Loucy (cell line): Measurements from ENCODE around the gene RIMS1.

Experiments used
- H2AFZ ChIP-seq: fragments of 200-600 bp; sonication (generic); 2 replicates; pipeline ENCODE4 v1.6.0; 2016; ENCODE audit warnings: antibody characterized with exemption, mild to moderate bottlenecking, low read length, moderate library complexity
- H3F3A ChIP-seq: fragments of 200-600 bp; 2 replicates; pipeline ENCODE4 v1.6.0; 2016; ENCODE audit warnings: antibody characterized with exemption, low read depth, mild to moderate bottlenecking
- H3K27me3 ChIP-seq: fragments of 200-600 bp; sonication (generic); 2 replicates; pipeline ENCODE4 v1.6.1; 2014; ENCODE audit warnings: low read length, mild to moderate bottlenecking; ENCODE audit not compliant: insufficient read depth, poor library complexity, severe bottlenecking
- H3K36me3 ChIP-seq: fragments of 200-600 bp; sonication (generic); 2 replicates; pipeline ENCODE4 v1.6.1; 2016; ENCODE audit warnings: low read length; ENCODE audit not compliant: insufficient read depth
- H3K4me1 ChIP-seq: fragments of 200-600 bp; sonication (generic); 2 replicates; pipeline ENCODE4 v1.5.1; 2014; ENCODE audit warnings: low read length, mild to moderate bottlenecking; ENCODE audit not compliant: insufficient read depth, poor library complexity, severe bottlenecking
- H3K4me2 ChIP-seq: fragments of 200-600 bp; sonication (generic); 2 replicates; pipeline ENCODE4 v1.6.0; 2014; ENCODE audit warnings: antibody characterized with exemption, low read length, low read depth, mild to moderate bottlenecking; ENCODE audit not compliant: poor library complexity, severe bottlenecking
- H3K4me3 ChIP-seq: fragments of 200-600 bp; sonication (generic); 2 replicates; pipeline ENCODE4 v1.5.1; 2014; ENCODE audit warnings: low read length, mild to moderate bottlenecking, mixed read lengths; ENCODE audit not compliant: poor library complexity, severe bottlenecking
- H3K79me2 ChIP-seq: fragments of 200-600 bp; sonication (generic); 2 replicates; pipeline ENCODE4 v1.6.1; 2014; ENCODE audit warnings: low read length; ENCODE audit not compliant: insufficient read depth
- H3K9ac ChIP-seq: fragments of 200-600 bp; sonication (generic); 2 replicates; pipeline ENCODE4 v1.6.0; 2014; ENCODE audit warnings: mild to moderate bottlenecking, low read depth, low read length, moderate library complexity; ENCODE audit not compliant: poor library complexity, severe bottlenecking
- H3K9me2 ChIP-seq: fragments of 200-600 bp; sonication (generic); replicated peaks from 2 replicates; pipeline ENCODE4 v1.6.1; 2016; ENCODE audit warnings: low read depth, low read length, mixed read lengths
- H3K9me3 ChIP-seq: fragments of 200-600 bp; sonication (generic); 2 replicates; pipeline ENCODE4 v1.6.1; 2014; ENCODE audit warnings: mild to moderate bottlenecking, antibody characterized with exemption, low read length, low read depth; ENCODE audit not compliant: insufficient read depth
- H4K20me1 ChIP-seq: fragments of 200-600 bp; sonication (generic); 2 replicates; pipeline ENCODE4 v1.6.0; 2014; ENCODE audit warnings: antibody characterized with exemption, low read length, mild to moderate bottlenecking; ENCODE audit not compliant: insufficient read depth, poor library complexity, severe bottlenecking
- EZH2phosphoT487 ChIP-seq: fragments of 200-600 bp; IDR thresholded peaks from 2 replicates; pipeline ENCODE4 v1.6.1; 2018; ENCODE audit warnings: antibody characterized with exemption, mild to moderate bottlenecking, moderate library complexity, borderline replicate concordance
- TF ChIP-seq, protein P1 (sequence below): fragments of 200-600 bp; sonication (generic); conservative IDR thresholded peaks from 2 replicates; pipeline ENCODE4 v1.5.1; 2014; ENCODE audit warnings: mild to moderate bottlenecking, antibody characterized with exemption, low read length

Gene RIMS1

DNA sequence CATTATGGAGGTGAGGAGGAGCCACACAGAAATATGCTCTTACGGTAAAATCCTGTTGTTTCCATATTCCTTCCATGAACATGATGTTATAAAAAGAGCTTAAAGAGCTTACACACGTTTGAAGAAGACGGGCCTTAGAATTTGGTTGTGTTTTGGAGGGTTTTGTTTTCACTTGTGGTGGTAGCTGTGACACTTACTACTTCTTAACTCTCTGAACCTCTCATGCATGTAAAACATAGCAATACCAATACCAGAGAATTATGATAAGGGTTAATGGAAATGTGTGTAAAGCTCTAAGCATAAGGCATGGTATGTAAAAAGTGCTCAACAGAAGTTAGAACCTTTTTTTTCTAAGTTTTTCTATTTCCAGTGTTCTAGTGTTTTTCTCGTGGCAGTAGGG is 479.4 kb downstream of the RIMS1 start:
- Histone ChIP-seq H2AFZ (no peak overlapping the region), H3K79me2 (no peaks in the 10 kb centered on the region), H3K4me1 (no peaks in the 10 kb centered on the region), H4K20me1 (no peaks in the 10 kb centered on the region), H3K9ac (no peak overlapping the region), H3K36me3 (no peaks in the 10 kb centered on the region), H3K9me2 (no peaks in the 10 kb centered on the region; the same call in 1 of the 2 replicates), H3F3A (no peaks in the 10 kb centered on the region), H3K4me3 (no peak overlapping the region), H3K4me2 (no peak overlapping the region), H3K27me3 (no peaks in the 10 kb centered on the region), H3K9me3 (no peaks in the 10 kb centered on the region)
- no peak for TF ChIP-seq EZH2phosphoT487
- TF ChIP-seq, protein P1, sequence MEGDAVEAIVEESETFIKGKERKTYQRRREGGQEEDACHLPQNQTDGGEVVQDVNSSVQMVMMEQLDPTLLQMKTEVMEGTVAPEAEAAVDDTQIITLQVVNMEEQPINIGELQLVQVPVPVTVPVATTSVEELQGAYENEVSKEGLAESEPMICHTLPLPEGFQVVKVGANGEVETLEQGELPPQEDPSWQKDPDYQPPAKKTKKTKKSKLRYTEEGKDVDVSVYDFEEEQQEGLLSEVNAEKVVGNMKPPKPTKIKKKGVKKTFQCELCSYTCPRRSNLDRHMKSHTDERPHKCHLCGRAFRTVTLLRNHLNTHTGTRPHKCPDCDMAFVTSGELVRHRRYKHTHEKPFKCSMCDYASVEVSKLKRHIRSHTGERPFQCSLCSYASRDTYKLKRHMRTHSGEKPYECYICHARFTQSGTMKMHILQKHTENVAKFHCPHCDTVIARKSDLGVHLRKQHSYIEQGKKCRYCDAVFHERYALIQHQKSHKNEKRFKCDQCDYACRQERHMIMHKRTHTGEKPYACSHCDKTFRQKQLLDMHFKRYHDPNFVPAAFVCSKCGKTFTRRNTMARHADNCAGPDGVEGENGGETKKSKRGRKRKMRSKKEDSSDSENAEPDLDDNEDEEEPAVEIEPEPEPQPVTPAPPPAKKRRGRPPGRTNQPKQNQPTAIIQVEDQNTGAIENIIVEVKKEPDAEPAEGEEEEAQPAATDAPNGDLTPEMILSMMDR, result no peak

DNA sequence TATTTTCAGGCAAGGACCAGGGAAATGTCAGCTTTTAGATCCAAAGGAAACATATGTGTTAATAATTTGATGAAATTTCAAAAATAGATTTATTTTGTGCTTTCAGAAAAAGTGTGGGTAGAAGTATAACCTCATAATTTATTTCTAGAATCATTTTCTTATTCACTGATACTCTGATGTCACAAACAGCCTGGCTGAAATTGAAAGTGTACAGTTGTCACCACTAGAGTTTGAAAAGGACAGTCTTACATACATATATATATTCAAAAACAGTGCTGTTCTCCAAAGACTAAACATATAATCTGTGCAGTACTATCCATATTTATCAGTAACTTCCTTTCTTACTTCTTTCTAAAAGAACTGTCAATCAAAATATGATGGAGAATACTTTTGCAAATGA is 481.1 kb downstream of the RIMS1 start:
- Histone ChIP-seq H3K9me2 (no peaks in the 10 kb centered on the region; the same call in 1 of the 2 replicates), H3K36me3 (no peaks in the 10 kb centered on the region), H3K4me2 (no peak overlapping the region), H3K4me1 (no peaks in the 10 kb centered on the region), H2AFZ (no peak overlapping the region), H3K79me2 (no peaks in the 10 kb centered on the region), H3K9ac (no peak overlapping the region), H3K27me3 (no peaks in the 10 kb centered on the region), H4K20me1 (no peaks in the 10 kb centered on the region), H3F3A (no peaks in the 10 kb centered on the region), H3K9me3 (no peaks in the 10 kb centered on the region), H3K4me3 (no peak overlapping the region)
- TF ChIP-seq, protein P1, result no peak
- no peak for TF ChIP-seq EZH2phosphoT487

DNA sequence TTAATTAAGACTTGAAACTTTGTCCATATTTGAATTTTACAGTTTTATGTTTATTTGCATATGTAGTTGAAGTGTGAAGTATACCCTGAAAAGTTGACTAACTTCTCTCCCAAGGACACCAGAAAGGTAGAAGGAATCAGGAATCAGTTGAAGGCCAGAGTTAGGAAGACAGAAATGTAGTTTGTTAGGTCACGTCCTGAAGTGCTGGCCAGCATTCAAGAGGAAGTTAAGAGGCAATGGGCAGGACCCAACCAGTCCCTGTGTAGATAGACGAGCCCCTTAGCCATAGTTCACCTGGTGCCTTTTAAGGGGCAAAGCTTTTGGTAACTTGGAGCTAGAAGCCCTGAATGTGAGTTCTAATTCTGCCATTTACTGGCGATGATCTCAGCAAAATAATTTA is 485.1 kb downstream of the RIMS1 start:
- Histone ChIP-seq H3K9me2 (no peaks in the 10 kb centered on the region), H4K20me1 (no peaks in the 10 kb centered on the region), H3K36me3 (no peaks in the 10 kb centered on the region), H3K9ac (no peak overlapping the region), H2AFZ (no peak overlapping the region), H3K4me2 (no peak overlapping the region), H3K27me3 (no peaks in the 10 kb centered on the region), H3K4me1 (no peaks in the 10 kb centered on the region), H3K4me3 (no peak overlapping the region), H3F3A (no peaks in the 10 kb centered on the region), H3K79me2 (no peaks in the 10 kb centered on the region), H3K9me3 (no peaks in the 10 kb centered on the region)
- no peak for TF ChIP-seq EZH2phosphoT487
- TF ChIP-seq, protein P1, result no peak
